GM18907 (cell line): ENCODE results near the gene RNF223.
A peak's percentile ranks its signal among the peaks of the same experiment; 100 is the strongest.
"Not testable (repeated sequence)": the region's sequence is repeated elsewhere in the genome, so short reads cannot be mapped to it uniquely, and the experiment has no call there.

Experiments
- ATAC-seq: cut with Tn5 transposase; IDR thresholded peaks from one replicate; pipeline ENCODE4 v1.9.1; 2021; ENCODE audit warnings: mild to moderate bottlenecking, moderate library complexity; ENCODE audit not compliant: unreplicated experiment

Gene RNF223

DNA sequence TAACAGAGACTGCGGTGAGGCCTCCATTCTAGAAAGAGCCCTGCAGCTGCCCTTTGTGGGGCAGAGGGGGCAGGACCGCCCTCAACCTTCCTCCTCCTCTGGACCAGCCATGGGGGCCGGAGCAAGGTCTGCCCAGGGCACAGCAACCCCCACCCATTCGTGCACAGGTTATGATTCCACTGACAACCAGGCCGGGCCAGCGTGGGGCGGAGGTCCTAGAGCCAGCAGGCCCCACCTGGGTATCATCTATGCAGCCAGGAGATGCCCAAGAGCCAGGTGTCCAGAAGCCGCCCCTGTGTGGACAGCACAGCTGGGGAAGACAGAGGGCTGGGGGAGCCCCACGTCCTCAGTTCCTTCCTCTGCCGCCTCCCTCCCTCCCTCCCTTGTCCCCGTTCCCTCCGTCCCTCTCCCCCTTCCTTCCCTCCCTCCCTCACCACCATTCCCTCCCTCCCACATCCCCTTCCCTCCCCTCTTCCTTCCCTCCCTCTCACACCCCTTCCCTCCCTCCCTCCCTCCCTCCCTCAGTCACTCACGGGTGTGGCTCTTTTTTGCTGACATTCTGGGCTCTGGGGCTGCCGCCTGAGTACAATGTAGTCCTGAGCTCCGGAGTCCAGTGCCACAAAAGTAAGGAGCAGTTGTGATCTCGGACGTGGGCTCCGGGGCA is 12.3 kb downstream of the RNF223 start:
- ATAC-seq, result no peak

- no peak for ATAC-seq
Observed at GRCh38 chr1:1060281-1061000, 13.7 kb downstream of the RNF223 start.

- peak; percentile 57 for ATAC-seq
Observed at GRCh38 chr1:1059494-1060280, 14.4 kb downstream of the RNF223 start.

DNA sequence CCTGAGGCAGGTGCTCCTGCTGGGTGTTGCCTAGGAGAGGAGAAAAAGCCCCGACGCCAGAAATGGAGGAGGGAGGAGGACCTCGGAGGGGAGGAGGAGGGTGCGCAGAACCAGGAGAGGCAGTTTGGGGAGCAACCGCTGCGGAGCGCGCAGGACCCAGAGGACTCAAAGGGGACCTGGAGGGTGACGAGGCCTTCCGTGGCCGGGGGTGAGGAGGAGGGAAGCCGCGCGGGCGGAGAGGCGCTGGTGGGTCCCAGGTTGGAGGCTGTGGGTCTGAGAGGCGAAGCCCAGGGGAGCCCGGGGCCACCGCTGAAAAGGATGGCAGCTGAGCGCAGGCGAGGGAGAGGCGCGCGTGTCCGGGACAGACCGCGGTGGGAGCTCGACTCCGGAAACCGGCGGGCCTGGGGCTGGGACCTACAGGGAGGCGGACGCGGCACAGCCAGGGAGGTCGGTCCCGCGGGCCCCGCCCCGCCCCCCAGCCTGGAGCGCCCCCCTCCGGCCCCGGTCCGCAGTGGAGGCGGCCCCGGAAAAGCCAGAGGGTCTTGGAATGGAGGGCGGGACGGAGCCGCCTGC is 15.1 kb downstream of the RNF223 start:
- ATAC-seq, result peak; percentile 32

- no peak for ATAC-seq
Observed at GRCh38 chr1:1058088-1058905, 15.8 kb downstream of the RNF223 start.

DNA sequence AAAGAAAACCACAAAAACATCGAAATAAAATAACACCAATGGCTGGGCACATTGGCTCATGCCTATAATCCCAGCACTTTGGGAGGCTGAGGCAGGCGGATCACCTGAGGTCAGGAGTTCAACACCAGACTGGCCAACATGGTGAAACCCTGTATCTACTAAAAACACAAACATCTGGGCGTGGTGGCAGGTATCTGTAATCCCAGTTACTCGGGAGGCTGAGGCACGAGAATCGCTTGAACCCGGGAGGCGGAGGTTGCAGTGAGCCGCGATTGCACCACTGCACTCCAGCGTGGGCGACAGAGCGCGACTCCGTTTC is 16.4 kb downstream of the RNF223 start:
- not testable (repeated sequence) for ATAC-seq

- ATAC-seq, result no peak
Observed at GRCh38 chr1:1055841-1056736, 18.0 kb downstream of the RNF223 start.

DNA sequence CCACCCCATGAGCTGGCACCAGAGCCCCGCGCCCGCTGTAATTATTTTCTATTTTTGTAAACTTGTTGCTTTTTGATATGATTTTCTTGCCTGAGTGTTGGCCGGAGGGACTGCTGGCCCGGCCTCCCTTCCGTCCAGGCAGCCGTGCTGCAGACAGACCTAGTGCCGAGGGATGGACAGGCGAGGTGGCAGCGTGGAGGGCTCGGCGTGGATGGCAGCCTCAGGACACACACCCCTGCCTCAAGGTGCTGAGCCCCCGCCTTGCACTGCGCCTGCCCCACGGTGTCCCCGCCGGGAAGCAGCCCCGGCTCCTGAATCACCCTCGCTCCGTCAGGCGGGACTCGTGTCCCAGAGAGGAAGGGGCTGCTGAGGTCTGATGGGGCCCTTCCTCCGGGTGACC is 19.1 kb downstream of the RNF223 start:
- no peak for ATAC-seq

DNA sequence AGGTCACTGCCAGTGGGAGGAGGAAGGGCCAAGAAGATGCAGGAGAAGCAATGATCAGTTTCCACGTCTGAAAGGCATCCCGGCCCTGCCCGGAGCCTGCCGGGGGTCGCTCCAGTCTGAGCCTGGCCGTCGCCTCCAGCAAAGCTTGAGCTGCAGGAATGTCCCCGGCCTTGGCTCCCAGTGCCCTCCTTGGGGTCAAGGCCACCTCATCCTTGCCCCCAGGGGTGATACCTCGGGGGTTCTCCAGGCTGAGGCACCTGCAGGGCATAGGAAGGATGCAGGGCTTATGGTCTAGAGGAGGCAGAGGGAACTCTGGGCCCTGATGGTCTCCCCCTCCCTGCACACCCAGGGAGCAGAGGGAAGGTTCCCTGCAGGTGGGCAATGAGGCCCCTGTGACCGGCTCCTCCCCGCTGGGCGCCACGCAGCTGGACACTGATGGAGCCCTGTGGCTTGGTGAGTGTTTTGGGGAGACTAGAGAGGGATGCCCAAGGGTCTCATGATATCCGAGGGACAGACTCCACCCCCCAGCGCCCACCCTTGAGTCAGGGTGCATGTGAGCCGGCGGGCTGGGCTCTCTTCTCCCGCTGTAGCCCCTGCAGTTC is 19.9 kb downstream of the RNF223 start:
- ATAC-seq, result no peak

DNA sequence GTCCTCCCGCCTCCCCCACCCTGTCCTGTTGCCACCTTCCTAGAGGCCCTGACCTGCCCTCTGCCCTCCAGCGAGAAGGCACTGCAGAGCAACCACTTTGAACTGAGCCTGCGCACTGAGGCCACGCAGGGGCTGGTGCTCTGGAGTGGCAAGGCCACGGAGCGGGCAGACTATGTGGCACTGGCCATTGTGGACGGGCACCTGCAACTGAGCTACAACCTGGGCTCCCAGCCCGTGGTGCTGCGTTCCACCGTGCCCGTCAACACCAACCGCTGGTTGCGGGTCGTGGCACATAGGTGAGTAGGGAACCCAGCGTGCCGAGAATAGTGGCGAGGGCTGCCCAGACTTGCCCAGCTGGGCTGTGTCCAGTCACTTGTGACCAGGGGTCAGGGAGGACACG is 20.4 kb downstream of the RNF223 start:
- ATAC-seq, result no peak

DNA sequence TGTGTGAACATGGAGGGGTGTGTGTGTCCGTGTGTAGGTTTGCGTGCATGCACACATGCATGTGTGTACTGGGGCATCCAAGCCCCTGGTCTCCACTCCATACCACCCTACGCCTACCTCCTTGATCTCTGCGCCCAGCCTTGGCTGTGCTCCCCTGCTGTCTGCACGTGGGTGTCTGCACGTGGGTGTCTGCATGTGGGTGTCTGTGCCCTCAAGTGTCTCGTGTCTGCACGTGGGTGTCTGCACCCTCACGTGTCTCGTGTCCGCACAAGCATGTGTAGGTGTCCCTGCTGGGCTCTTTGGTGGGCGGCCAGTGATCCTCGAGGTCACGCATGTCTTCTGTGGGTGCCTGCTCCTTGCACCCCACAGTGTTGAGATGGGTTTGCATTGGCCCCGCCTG is 21.1 kb downstream of the RNF223 start:
- ATAC-seq, result no peak

DNA sequence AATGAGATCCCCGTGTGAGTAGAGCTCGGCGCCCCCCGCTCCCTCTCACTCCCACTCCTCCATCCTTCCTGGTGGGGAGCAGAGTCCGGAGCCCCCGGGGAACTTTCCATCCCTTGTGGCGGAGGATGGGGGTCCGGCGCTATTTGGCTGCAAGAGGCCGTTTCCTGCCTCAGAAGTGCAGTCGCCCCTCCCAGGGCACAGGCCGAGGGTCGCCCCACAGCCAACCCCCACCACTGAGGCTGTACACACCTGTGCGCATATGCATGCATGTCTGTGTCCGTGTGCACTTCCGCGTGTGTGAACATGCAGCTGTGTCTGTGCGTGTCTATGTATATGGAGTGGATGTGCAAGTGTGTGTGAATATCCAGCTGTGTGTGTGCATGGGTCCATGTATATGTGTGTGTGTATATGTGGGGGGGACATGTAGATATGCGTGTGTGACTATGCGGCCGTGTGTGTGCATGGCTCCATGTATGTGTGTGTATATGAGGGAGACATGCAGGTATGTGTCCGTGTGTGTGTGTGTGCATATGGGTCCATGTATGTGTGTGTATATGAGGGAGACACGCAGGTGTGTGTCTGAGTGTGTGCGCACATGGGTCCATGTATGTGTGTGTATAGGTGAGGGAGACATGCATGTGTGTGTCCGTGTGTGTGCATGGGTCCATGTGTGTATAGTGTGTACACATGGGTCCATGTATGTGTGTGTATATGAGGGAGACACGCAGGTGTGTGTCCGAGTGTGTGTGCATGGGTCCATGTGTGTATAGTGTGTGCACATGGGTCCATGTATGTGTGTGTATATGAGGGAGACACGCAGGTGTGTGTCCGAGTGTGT is 21.9 kb downstream of the RNF223 start:
- ATAC-seq, result no peak

- no peak for ATAC-seq
Observed at GRCh38 chr1:1051127-1051810, 22.8 kb downstream of the RNF223 start.

DNA sequence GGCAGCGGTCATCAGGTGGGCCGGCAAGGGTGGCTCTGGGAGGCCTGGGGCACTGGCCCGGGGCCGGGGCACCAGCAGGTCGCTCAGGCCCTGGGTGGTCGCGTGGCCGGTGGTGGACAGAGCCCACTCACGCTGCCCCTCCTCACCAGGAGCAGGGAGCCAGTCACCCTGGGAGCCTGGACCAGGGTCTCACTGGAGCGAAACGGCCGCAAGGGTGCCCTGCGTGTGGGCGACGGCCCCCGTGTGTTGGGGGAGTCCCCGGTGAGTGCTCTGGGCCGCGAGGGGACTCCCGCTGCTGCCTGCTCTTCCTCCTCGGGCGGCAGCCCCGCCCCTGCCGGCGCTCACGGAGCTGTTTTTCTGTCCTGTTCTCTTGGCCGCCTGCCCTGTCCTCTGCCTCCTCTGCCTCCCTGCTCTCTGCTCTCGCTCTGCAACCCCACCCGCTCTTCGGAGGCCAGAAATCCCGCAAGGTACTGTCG is 23.5 kb downstream of the RNF223 start:
- no peak for ATAC-seq

- no peak for ATAC-seq
Observed at GRCh38 chr1:1049318-1050165, 24.6 kb downstream of the RNF223 start.

- ATAC-seq, result no peak
Observed at GRCh38 chr1:1048765-1049164, 25.3 kb downstream of the RNF223 start.

GRCh38 chr1:1047963-1048362 is 26.1 kb downstream of the RNF223 start:
- ATAC-seq, result no peak
